HuH-7.5 (cell line): ENCODE results near the gene DPEP1.
"Not testable (repeated sequence)": the region's sequence is repeated elsewhere in the genome, so short reads cannot be mapped to it uniquely, and the experiment has no call there.

ENCODE experiments used
- DNase-seq: peaks from one replicate; pipeline ENCODE4 v3.0.0; 2011; ENCODE audit warnings: low spot score

DPEP1 gene

DNA sequence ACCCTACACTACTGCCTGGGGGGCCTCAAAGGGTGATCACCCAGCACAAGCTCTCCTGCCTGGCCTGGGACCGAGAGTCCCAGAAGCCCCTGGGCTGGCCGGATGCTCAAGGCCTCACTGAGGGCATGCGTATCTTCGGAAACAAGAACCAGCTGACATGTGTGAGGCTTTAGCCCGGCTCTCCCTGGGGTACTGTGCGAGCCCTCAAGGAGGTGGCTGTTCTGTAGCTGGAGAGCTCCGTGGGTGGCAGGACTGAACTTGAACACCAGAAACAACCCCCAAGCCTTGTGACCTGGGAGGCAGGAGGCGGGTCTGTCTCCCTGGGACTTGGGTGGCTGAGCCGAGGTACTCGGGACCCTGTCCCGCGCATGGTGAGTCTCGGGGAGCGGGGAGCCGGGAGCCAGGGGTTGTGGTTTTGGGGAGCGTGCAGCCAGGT lies 7.0 kb downstream of the DPEP1 start:
- no peak for DNase-seq

DNA sequence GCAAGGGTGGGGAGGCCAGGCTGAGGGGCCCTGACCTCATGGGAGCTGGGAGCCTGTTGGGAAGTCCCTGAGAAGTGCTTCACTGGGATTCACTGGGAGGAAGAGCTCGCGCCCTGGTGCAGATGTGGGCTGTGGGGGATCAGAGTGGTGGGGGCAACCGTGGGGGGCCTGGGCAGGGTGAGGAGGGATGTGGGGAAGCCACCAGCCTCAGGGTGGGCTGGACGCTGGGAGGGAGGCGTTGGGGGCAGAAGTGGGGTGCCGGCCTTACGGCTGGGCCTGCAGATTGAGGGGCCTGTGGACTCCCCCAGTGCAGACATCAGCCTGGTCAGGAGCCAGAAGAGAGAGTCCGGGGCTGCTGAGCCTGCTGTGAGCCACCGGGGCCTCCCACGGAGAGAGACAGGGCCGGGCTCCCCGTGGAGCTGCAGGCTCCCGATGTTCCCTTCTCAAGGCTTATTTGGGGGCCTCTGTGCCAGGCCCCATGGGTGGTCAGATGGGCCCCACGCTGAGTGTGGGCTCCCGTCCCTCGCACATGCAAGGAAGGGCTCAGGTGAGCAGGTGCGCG lies 7.8 kb downstream of the DPEP1 start:
- DNase-seq: no peak

DNA sequence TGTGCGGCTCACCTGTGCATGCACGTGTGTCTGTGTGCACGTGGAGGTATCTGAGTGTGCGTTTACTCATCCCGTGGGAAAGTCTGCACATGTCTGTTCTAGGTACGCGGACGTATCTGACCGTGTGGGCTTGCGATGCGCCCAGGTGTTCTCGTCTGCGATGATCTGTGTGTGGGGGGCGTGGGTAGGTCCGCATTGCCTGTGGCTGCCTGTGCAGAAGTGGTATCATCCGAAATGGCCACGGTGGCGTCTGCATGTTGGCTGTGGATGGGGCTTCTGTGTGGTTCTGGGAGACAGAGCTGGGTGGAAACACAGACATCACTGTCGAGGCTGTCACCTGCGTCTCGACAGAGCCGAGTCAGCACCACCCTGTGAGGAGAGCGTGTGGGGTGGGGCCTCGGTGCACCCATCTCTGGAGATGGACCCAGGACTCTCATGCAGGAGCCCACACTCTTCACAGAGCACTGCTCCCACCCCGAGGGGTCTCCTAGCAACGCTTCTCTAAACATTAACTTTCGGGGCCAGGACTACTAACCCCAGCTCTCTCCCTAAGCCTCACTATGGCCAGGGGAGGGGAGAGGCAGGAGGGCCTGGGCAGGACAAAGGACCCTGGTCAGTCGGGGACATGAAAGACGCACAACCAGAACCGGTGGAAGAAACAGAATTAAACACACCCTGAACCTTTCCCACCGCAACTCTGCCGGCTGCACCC lies 8.4 kb downstream of the DPEP1 start:
- no peak for DNase-seq

DNA sequence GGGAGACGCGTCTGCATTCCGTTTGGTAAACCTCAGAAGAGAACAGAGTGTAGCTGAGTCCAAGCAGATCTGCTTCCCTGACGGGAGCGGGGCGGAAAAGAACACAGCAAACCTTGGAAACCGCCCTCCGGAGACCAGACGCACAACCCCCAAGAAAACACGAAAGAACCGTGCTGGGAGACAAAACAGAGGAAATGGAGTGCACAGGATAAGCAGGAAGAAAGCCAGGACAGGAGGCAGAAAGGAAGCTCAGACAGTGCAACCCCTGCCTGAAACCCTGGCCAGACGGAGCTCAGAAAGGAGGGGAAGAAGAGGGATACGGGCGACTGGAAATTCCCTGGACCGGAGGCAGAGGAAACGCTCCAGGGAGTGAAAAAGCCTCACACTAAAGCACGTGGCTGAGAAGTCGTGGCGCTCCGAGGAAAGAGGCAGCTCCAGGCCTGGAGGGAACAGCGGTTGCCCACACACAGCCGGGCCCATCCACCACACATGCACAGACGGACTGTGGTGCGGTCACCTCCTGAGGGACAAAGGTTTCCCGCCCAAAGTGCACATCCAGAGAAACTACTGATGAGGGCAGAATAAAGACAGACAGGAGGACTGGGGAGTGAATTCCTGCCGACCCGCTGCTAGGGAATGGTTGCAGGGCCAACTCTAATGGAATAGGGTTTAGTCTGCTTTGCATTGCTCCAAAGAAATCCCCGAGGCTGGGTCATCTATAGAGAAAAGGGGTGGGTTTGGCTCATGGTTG lies 10.2 kb downstream of the DPEP1 start:
- no peak for DNase-seq

DNA sequence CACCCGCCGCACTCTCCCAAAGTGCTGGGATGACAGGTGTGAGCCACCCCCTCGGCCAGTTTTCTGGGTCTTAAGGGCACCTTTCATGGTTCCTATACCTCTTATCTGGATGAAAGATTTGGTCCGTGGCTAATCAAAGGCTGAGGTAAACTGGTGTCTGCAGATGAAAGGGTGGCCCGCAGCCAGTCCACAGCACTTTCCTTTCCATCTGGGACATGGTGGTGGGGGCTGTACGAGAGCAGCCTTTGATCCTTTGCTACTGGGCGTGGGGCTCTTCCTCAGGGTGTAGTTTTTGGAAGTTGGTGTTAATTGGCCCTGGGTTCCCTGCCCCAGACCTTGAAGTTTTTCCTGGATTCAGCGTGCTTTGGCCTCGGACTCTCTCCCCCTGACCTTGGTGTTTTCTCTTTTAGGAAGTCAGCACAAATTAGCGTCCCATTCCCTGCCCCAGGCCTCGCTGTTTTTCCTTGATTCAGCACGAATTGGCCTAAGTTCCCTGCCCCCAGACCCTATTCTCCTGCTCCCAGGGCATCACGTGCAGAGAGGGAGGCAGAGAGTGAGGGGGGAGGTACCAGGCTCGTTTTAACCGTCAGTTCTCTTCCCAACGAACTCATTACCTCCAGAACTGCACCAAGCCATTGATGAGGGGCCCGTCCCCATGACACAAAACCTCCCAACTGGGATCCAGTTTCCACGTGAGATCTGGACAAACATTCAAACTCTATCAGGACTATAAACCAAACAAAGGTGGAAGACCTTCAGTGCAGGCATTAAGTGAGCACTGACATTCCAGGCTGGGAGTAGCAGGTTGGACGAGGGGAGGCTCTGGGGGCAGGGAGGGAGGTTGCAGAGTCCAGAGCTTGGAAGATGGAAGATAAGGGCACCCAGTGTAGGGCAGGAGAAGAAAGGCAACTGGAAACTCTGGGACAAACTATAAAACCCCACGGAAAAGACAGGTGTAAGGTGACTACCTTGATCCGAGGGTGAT lies 11.6 kb downstream of the DPEP1 start:
- no peak for DNase-seq

DNA sequence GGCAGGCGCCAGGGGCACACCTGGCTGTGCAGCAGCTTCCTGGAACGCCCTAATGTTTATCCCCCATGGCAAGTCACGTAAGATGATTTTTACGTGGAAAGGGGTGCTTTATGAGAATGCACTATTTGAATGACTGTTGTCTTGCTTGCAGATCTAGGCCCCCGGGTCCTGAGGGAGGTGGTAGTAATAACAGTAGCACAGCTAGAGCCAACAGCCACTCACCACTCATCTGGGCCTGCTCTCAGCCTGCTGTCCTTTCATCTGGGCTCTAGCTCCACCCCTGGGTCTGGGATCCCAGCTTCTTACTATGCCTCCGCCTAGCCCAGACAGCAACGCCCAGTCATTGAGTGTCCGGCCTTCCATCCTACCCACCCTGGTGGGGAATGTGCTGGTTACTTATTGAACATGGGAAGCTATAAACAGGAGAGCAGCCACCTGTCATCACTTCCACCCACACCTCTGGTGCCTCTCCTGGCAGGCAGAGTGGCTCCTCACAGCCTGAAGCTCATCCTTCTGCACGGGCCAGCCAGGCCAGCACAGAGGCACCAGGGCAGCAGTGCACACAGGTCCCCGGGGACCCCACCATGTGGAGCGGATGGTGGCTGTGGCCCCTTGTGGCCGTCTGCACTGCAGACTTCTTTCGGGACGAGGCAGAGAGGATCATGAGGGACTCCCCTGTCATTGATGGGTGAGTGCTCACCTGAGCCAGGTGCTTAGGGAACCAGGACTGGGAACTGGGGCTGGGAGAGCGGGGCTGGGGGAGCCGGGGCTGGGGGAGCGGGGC lies 16.6 kb downstream of the DPEP1 start:
- DNase-seq: no peak

DNA sequence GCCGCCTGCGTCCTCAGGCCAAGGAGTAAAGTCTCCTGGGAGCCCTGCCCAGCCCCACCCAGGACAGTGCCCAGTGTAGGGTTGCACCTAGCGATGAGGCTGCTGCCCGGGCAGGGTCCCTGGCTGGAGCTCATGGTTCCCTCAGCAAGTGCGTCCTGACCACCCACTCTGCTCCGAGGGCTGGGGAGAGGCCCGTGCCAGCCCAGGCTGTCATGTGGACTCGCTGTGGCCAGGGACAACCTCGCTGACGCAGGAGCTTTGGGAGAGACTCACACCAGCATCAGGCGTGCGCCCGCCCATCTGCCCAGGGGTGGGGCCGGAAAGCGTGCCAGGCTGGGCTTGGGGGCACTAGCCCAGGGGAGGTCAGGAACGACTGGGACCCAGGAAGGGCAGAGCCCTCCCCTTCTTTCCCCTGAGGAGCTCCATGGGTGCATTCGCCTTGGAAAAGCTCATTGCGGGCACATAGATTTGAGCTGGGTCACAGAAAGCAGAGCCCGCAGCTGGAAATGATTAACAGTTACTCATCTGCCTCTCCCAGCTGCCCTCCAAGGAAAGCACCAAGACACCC lies 19.7 kb downstream of the DPEP1 start:
- no peak for DNase-seq

DNA sequence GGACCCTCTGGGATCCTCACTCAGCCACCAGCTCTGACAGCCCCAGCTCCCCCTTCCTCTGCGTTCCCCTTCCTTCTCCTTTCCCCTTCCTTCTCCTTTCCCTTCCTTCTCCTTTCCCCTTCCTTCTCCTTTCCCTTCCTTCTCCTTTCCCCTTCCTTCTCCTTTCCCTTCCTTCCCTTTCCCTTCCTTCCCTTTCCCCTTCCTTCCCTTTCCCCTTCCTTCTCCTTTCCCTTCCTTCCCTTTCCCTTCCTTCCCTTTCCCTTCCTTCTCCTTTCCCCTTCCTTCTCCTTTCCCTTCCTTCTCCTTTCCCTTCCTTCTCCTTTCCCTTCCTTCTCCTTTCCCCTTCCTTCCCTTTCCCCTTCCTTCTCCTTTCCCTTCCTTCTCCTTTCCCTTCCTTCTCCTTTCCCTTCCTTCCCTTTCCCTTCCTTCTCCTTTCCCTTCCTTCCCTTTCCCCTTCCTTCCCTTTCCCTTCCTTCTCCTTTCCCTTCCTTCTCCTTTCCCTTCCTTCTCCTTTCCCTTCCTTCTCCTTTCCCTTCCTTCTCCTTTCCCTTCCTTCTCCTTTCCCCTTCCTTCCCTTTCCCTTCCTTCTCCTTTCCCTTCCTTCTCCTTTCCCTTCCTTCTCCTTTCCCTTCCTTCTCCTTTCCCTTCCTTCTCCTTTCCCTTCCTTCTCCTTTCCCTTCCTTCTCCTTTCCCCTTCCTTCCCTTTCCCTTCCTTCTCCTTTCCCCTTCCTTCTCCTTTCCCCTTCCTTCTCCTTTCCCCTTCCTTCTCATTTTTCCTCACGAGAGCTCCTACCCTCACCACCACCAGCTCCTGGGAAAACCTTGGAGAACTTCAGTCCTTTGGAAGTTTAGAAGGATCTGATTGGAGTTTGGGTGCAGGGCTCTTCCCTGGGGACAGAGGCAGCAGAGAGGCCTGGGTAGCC lies 21.3 kb downstream of the DPEP1 start:
- DNase-seq: not testable (repeated sequence)

DNA sequence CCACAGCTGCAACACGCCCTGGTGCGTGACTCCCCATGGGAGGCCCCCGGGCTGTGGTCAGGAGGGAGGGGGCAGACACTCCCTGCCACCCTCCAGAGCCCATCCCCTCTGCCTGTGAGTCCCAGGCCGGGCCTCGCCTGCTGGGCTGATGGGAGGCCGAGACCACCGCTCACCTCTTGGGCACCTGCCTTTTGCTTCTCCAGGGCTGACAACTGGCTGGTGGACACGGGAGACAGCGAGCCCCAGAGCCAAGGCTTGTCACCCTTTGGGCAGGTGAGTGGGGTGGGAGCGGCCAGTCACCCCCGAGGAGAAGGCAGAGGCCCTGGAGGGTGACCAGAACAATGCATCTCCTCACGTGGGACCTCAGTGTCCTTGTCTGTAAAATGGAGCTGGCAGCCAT lies 23.2 kb downstream of the DPEP1 start:
- no peak for DNase-seq

DNA sequence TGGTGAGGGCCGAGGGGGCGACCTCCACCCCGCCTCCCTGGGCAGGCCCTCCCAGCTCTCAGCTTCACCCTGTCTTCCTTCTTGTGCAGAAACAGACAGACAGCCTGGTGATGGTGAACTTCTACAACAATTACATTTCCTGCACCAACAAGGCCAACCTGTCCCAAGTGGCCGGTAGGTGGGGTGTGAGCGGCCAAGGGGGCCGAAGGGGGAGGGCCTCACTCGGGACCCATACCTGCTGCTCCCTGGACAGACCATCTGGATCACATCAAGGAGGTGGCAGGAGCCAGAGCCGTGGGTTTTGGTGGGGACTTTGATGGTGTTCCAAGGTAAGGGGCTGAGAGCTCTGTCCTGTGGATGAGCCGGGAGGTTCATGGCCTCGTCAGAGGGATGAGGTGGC lies 23.9 kb downstream of the DPEP1 start:
- no peak for DNase-seq

DNA sequence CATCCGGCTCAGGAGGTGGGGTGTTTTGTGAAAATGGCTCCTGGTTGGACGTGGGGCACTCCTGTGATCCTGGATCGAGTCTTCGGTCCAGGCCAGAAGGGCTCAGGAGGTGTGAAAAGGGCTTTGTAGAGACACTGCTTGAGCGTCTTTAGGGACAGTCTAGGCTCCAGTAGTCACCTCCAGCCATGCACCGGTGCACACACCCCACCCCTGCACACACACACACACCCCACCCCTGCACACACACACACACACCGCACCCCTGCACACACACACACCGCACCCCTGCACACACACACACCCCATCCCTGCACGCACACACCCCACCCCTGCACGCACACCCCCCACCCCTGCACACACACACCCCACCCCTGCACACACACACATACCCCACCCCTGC lies 25.0 kb downstream of the DPEP1 start:
- no peak for DNase-seq

DNA sequence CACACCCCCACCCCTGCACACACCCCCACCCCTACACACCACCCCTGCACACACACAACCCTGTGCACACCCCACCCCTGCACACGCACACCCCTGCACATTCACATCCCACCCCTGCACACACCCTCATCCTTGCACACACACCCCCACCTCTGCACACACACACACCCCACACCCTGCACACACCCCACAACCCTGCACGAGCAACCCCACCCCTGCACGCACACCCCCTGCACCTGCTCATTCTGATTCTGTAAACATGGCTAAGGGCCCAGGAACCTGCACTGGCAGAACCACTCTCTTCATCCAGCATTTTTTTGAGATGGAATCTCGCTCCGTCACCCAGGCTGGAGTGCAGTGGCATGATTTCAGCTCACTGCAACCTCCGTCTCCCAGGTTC lies 25.9 kb downstream of the DPEP1 start:
- no peak for DNase-seq

DNA sequence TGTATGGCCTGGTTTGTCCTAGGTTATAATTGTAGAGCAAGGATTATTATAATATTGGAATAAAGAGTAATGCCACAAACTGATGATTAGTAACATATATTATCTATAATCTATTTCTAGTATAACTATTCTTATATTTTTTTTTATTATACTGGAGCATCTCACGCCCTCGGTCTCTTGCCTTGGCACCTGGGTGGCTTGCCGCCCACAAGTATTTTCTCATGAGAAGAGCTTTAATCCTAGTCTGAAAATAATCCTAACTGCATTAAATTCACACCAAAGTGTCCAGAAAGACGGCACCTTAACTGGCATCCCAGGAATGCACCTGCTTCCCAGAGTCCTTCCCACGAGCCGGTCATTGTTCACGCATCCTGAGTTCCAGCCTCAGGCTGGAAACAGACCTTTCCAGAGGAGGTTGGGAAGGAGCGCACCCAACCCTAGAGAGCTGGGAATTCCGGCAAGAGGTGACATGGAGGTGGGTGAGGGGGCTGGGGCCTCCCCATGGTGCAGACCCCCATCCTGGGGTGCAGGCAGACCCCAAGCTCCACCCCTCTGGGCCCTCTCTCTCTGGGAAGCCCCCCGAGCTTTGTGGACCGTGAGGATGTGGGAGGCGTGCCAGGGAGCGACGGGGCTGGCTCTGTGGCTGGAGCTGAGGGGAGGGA lies 28.1 kb downstream of the DPEP1 start:
- DNase-seq: no peak

DNA sequence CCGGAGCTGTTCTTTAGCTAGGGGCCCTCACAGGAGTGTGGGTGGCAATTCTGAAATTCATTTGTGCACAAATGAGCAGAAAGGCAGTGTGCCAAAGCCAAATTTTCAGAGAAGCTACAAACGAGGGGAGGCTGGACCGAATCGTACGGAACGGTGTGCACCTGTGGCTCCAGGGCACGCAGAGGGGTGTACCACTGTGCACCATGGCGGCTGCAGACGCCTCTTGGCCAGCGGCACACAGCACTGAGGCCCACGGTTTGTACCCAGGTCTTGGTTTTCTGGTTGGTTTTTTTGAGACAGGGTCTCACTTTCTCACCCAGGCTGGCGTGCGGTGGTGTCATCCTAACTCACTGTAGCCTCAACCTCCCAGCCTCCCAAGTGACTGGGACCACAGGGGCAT lies 29.1 kb downstream of the DPEP1 start:
- DNase-seq: no peak

DNA sequence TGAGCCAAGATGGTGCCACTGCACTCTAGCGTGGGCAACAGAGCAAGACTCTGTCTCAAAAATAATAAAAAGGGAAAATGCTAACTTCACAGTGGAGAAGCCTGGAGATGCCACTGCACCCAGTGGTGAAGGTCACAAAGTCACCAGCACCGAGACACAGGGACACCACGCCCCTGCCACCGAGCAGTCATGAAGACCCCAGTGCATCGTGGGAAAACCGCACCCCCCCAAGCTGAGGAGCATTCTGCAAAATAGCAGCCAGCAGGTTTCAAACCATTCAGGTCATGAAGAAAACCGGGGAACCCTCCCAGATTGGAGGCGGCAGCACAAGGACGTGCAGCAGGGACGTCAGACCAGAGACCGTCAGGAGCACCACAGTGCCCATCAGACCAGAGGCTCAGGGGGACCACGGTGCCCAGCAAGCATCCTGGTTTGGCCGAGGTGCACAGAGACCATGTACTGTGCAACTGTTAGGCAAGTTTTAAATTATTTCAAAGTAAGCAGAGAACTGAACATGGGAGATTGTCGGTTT lies 30.4 kb downstream of the DPEP1 start:
- DNase-seq: no peak

DNA sequence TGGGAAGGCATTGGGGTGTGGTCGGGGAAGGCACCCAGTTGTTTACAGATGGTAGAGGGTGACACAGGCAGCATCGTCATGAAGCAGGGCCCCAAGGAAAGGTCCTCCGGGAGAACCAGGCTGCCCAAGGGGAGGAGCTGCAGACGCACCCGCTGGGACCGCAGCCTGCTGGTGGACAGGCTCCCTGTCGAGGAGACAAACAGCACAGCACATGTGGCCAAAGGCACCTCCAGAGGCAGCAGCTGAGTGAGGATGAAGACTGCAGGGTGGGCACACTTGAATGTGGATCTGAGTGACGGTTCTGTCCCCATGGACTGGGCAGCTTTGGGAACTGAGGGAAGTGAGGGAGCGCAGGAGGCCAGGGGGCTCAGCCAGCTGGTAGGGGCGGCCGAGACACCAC lies 31.7 kb downstream of the DPEP1 start:
- no peak for DNase-seq

DNA sequence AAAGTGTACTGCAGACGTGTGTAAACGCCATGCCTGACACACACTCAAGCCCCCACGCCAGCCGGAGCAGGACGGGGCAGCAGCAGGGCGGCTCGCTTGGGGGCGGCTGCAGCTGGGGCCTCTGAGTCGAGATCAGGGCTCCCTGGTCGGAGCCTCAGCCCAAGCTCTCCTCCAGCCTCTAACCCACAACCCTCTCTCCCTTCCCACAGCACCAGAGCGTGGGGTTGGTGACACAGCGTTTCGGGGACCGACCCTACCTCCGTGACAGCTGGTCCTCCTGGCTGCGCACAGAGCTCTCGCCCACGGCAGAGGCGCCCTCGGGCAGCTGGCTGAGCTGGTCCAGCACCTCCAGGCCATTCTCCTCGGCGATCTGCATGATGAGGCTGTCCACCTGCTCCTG lies 32.8 kb downstream of the DPEP1 start:
- no peak for DNase-seq

DNA sequence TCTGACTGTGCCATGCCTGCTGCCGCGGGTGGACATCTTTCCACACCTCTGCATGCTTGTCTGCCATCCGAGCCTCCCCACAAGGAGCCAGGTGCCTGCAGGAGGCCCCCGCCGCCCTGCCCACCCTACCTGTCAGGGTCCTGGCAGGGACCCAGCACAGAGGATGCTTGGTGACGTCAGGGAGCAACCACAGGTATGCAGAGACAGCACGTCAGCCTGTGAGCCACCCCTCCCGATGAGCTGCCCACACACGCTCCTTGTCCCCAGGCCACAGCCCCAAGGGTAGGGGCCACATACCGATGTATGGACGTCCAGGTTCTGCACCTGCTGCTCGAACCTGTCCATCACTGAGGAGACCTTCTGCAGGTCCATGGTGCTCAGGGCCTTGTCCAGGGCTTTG lies 33.5 kb downstream of the DPEP1 start:
- no peak for DNase-seq

DNA sequence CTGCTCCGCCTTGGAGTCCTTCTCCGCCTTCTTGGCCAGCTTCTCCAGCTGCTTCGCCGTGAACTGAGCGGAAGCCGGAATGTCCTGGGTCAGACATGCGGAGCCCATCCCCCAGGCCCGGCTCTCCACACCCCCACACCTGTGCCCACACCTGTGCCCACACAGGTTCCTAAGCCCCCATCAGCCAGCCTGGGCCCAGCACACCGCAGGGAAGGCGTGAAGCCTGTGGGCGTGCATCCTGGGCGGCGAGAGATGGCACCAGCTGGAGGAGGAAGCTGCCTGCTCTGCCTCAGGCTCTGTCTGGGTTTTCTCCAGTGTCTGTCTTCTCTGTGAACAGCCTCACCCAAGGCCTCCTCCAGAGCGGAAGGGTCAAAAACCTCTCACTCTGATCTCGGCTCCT lies 38.1 kb downstream of the DPEP1 start:
- no peak for DNase-seq
